ENCODE measurements around the gene SASS6.

Gene SASS6, protein sequence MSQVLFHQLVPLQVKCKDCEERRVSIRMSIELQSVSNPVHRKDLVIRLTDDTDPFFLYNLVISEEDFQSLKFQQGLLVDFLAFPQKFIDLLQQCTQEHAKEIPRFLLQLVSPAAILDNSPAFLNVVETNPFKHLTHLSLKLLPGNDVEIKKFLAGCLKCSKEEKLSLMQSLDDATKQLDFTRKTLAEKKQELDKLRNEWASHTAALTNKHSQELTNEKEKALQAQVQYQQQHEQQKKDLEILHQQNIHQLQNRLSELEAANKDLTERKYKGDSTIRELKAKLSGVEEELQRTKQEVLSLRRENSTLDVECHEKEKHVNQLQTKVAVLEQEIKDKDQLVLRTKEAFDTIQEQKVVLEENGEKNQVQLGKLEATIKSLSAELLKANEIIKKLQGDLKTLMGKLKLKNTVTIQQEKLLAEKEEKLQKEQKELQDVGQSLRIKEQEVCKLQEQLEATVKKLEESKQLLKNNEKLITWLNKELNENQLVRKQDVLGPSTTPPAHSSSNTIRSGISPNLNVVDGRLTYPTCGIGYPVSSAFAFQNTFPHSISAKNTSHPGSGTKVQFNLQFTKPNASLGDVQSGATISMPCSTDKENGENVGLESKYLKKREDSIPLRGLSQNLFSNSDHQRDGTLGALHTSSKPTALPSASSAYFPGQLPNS

DNA sequence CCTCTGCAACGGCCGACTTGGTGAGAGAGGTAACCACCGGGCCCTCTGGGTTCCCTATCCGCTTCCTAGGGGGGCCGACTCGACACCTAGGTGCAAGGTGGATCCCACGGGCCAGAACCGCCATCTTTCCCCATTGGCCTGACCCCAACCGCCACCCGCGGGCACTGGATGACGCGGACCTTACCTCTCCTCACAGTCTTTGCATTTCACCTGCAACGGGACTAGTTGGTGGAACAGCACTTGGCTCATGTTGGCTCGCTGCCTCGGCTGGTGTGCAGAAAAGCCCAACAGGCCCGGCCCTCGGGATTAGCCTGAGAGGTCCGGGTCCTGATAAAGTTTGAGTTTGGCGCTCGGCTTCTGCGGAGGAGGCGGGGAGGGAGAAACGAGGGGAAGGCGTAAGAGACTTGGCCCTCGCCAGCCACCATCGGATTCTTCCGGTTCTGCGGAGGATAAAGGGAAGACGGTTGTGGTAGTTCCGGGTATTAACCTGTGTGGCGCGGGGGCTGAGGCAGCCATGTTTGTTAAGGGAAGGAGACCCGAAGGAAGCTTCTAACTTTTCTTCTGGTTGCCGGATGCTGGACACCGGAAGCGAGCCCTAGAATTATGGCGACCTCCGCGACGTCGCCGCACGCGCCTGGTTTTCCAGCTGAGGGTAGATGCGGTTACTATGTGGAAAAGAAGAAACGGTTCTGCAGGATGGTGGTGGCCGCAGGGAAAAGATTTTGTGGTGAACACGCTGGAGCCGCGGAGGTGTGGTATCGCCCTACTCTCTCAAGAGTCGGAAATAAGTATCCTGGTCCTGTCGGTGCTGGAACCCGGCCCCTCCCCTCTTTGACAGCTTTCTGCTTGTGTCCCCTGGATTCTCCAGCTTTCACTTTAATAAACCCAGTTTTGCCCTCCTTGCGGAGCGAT lies at the start of gene SASS6, which contains the start of gene TRMT13:
TSS of gene SASS6 (minus strand) at position 365 of the 912 bp plus-strand sequence. CDS start at position 249, 116 bp downstream.
TSS of gene TRMT13 (plus strand) at position 598 of the 912 bp plus-strand sequence. CDS start at position 604, 6 bp downstream.
- peak; percentile 83 to 89 for DNase-seq (ENCODE audit: low read depth in 1 of 2, low spot score in 1 of 2)

DNA sequence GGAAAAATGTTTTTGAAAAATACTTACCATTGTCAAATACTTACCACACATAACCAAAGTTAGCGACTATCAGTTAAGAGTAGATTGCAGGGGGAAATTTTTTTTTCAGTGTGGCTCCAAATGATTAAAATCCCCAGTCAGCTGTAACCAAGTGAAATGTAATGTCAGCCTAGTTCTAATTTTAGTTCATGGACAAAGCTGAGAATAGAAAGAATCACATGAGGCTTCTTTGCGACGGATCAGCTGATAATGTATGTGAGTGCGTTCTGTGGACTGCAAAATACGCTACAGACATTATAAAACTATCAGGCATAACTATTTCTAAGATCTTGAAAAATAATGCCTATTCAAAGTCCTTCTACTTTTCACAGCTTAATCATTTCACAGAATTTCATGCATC lies 45.4 kb upstream of the SASS6 start, which contains the start of gene LRRC39:
TSS of gene LRRC39 (minus strand) at position 166 of the 400 bp plus-strand sequence. CDS start 9,740 bp downstream, outside the sequence.
- no peak for DNase-seq (ENCODE audit: low read depth in 1 of 2, low spot score in 1 of 2)

DNA sequence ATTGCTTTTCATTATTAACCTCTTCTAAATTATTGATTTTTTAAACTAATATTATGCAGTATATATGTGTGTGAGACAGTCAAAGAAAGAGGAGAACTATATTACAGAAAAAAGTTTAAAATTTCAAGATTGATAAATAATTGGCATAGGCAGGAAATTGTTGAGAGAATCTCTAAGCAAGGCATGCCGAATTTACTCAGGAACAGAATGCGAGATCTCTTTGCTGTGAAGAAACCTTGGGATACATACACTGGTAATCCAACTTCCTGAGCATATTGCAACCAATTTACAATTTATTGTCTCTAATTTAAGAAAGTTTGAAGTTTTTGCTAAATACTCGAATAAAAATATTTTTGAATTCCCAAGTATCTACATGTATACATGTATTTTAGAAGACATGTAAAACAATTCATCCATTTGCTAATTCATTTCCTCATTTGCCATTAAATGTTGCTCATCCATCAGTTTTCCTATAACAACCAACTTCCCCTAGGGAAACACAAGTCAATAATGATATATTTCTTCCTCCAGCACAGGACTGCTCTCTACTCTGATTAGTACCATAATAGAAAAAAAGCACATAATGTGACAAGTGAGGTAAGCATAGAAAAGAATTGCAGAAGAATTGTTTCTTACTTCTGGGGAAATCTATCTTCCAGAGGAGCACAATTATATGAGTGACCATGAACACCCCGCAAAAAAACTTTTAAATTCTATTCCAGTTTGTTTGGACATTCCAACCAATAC lies 44.7 kb upstream of the SASS6 start:
- no peak for DNase-seq (ENCODE audit: low read depth in 1 of 2, low spot score in 1 of 2)

DNA sequence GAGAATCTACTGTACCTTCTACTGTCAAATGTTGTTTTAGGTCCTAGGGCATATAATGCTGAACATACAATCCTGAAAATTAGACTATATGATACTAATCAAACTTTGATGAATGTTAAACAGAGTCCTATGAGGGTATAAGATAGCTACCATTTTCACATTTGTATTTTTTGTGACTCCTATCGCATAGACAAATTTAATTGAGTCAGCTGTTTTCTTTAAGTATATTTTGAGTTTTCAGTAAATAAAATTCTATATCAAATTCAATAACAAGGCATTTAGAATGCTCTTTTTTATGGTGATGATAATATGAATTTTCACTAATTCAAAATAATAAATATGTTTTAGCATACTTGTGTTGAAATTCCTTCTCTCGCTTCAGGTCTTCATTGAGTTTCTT lies 35.3 kb upstream of the SASS6 start:
- DNase-seq (ENCODE audit: low read depth in 1 of 2, low spot score in 1 of 2), result no peak

DNA sequence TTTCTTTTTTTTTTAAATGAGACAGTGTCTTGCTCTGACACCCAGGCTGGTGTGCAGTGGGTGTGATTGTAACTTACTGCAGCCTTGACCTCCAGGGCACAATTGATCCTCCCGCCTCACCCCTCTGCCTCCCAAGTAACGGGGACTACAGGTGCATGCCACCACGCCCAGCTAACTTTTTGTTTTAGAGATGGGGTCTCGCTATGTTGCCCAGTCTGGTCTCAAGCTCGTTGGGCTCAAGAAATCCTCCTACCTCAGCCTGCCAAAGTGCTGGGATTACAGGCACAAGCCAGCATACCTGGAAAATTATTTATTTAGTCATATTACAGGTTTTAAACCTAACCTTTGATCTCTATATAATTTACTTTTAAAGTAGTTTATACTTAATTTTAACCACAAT lies 32.0 kb upstream of the SASS6 start:
- DNase-seq (ENCODE audit: low read depth in 1 of 2, low spot score in 1 of 2), result no peak

DNA sequence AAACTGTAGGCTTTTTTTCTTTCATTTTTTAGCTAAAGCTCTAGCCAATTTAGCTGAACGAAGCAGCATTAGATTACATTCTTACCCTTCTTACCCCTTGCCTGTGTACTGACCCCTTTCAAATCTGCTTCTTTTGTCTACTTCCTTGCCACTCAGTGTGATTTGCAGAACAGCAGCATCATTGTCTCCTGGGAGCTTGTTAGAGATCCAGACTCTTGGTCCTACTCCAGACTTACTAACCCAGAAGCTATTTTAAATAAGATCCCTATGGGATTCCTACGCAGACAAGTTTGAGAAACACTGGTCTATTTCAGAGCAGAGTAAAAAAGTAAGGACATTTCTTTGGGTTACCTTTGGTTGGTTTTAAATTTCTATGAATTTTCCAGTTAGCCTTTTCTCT lies 31.5 kb upstream of the SASS6 start:
- no peak for DNase-seq (ENCODE audit: low read depth in 1 of 2, low spot score in 1 of 2)

DNA sequence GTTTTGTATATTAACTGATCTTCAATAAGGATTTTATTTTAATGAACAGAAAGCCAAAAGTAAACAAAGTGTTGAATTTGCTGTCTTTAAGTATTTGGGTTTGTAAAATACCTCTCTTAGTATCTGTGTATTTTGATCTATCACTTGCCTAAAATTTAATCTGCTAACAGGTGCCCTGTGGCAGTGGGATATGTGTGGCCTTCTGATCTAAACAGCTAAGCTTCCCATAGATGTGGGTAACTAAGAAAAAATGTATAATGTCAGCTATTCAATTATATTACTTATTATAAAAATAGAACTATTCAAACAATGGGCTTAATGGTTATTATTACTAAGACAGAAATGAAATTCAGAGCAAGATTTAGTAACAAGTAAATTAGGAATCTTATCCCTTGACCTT lies 30.2 kb upstream of the SASS6 start:
- no peak for DNase-seq (ENCODE audit: low read depth in 1 of 2, low spot score in 1 of 2)

DNA sequence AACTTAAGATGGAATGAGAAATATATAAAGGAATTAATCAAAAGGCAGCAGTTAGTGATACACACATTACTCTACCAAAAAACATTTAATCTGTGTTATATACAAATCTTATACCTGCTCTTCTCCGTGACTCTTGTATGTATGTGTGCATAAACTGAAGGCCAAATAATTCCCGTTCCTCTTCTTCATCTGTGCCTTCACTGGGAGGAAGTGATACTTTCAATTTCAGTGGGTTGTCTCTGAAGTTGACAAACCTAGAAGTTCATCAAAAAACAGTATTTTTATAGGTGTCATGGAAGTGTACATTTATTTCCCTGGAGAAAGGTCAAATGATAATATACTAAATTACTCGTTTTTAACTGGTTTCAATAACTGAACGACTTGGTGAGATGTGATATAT lies 19.5 kb upstream of the SASS6 start:
- DNase-seq (ENCODE audit: low read depth in 1 of 2, low spot score in 1 of 2), result no peak

DNA sequence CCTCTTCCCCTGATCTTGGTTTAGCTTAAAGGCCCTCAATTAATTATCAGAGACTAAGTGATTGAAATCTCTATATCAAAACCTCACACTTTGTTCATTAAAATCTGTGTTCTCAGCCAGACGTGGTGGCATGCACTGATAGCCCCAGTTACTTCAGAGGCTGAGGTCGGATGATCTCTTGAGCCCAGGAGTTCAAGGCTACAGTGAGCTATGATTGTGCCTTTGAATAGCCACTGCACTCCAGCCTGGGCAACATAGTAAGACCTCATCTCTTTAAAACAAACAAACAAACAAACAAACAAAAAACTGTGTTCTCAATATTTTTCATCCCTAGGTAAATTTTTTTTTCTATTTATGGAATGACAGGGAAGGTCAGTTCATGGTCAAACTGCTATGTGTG lies 18.9 kb upstream of the SASS6 start:
- DNase-seq (ENCODE audit: low read depth in 1 of 2, low spot score in 1 of 2), result no peak

DNA sequence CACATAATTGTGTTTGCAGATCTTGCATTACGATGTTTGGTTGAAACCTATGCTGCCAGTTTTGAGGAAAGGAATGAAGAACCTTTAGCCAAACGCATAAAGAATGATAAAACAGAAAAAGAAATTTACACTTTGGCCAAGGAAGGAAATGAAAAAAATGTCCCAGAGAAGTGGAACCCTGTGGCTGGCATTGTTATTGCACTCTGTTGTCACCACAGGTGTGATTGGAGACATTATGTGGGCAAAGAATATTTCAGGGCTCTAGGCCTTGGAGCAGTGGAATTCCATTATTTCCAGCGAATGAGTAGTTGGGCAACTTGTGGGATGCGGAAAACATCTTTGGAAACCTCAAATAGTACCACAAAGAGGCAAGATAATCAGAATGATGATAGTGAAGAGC lies 15.1 kb upstream of the SASS6 start:
- no peak for DNase-seq (ENCODE audit: low read depth in 1 of 2, low spot score in 1 of 2)

DNA sequence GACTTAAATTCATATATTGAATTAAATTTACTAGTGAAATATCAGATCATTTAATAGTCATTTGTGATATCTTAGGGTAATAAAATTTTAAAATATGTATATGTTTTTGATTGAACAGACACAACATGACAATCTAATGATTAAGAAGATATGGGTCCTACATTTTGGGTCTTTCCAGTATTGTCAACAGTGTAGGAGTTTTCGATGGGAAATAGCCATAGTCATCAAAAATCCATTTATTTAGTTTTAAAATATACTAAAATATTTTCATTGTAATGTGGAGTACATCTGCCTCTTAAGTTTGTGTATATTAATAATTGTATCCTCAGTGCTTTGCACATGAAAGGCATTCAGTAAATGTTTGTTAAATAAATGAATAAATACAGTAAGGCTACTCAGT lies 14.2 kb upstream of the SASS6 start:
- no peak for DNase-seq (ENCODE audit: low read depth in 1 of 2, low spot score in 1 of 2)

DNA sequence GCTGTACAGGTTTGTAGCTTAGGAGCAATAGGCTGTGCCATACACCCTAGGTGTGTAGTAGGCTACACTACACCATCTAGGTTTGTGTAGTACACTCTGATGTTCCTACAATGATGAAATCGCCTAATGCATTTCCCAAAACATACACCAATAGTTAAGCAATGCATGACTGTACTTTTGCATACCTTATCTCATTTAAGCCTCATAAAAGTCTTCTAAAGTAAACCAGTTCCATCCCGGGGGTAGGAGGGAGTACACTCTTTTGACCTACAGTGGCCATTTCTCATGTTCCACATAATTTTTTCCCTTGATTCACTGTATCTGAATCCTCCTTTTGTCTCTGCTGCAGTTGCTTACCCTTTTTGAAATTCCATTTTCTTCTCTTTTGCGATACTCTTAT lies 12.4 kb upstream of the SASS6 start:
- DNase-seq (ENCODE audit: low read depth in 1 of 2, low spot score in 1 of 2), result no peak

DNA sequence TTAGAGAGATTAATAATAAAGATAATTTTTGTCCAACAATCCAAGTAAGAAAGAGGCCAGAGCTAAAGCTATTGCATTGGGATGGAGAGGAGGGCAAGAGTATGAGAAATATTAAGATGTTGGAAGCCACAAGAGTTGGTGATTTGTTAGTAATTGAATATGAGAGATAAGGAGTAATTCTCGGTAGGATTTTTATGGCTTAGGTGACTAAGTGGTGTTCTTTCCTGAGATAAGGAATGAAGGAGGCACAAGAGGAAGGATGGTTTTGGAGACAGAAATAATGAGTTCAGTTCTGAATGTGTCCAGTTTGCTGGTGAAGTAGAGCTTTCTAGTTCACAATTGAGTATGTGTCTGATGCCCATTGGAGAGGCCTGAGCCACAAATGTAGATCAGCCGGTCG lies 9.6 kb upstream of the SASS6 start:
- no peak for DNase-seq (ENCODE audit: low read depth in 1 of 2, low spot score in 1 of 2)

DNA sequence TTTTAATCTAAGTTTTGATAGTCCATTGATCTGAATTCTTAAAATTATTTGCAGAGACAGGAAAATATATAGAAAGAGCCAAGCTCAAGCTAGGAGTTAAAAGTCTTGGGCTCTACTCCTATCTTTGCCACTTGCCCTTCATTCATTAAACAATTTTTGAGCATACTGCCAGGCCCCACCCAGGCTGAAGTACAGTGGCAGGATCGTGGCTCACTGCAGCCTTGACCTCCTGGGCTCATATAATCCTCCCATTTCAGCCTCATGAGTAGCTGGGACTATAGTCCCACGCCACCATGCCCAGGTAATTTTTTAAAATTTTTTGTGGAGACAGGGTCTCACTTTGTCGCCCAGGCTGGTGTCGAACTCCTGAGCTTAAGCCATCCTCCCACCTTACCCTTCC lies 8.5 kb upstream of the SASS6 start:
- DNase-seq (ENCODE audit: low read depth in 1 of 2, low spot score in 1 of 2), result no peak

DNA sequence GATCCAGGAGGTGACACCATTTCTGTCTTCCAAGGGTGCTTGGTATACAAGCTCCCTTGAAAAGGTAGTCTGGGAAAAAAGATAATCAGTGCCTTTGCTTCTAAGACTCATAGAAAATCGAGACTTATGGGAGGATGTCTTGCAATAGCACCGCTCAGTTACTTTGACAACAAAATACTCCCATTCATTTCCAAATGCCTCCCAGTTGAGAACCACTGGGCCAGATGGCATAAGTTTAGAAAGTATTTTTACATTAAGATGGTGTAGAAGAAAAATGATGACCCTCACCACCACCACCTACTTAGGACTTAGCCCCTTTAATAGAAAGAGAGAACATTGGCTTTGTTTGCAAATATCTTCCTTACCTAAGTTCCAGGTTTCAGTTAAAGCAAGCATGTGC lies 4.9 kb upstream of the SASS6 start:
- DNase-seq (ENCODE audit: low read depth in 1 of 2, low spot score in 1 of 2), result no peak

DNA sequence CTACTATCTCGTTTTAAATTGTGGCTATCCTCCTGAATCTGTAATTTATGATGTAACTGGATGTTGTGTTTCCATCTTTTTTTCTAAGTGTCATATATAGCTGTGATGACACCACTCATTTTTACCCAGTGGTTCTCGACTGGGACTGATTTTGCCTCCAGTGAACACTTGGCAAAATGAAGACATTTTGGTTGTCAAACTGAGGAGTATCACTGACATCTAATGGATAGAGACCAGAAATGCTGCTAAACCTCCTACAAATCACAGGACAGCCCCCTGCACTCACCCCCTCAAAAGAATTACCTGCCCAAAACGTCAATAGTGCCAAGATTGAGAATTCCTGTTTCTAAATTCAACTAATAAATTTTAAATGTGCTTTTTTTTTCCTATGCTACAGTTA lies 2.1 kb upstream of the SASS6 start:
- no peak for DNase-seq (ENCODE audit: low read depth in 1 of 2, low spot score in 1 of 2)

DNA sequence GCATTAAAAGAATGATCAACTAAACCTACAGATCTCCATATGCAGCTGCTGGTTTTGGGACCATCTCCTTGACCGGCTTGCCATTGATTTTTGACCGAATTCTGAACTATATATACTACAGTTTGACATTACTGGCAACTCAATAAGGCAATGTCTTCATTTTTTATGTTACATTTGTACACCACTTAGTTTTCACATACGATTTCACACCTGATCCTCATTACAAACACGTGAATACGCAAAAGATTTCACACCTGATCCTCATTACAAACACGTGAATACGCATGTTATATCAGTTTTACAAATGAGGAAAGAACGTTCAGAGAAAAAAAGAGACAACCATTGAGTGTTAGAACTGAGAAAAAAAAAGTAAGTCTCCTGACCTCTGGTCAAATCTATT lies 1.1 kb downstream of the SASS6 start:
- DNase-seq (ENCODE audit: low read depth in 1 of 2, low spot score in 1 of 2), result no peak

DNA sequence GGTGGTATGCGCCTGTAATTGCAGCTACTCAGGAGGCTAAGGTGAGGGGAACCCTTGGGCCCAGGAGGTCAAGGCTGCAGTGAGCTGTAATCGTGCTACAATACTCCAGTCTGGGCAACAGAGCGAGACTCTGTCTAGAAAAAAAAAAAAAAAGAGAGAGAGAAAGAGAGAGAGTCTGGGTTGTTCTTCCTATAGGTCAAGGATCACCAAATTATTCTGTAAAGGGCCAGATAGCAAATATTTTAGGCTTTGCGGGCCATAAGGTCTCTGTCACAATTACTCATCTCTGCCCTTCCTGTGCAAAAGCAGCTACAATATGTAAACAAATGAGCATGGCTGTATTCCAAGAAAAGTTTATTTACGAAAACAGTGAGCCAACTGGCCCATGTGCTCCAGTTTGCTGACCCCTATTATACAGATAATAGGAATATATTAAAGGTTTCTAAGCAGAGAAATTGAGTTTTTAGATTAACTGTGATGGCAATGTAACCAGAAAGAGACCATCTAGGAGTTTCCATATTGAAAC lies 2.1 kb downstream of the SASS6 start:
- DNase-seq (ENCODE audit: low read depth in 1 of 2, low spot score in 1 of 2), result no peak

DNA sequence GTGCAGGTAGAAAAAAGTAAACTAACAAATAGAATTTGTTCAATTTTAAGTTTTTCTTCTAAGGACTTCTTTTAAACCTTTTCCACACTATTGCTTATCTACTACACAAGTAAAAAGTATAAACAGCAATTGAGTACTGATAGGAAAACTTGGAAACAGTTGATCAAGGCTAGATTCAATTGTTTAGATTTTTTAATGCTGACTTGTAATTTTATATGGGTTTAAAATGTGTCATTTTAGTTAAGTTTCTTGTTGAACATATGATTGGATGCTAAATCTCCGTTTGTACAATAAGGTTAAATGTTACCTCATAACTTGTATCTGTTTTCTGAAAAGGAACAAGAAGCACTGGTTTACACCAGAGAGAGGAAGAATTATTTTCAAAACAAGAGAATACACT lies 5.5 kb downstream of the SASS6 start:
- no peak for DNase-seq (ENCODE audit: low read depth in 1 of 2, low spot score in 1 of 2)

DNA sequence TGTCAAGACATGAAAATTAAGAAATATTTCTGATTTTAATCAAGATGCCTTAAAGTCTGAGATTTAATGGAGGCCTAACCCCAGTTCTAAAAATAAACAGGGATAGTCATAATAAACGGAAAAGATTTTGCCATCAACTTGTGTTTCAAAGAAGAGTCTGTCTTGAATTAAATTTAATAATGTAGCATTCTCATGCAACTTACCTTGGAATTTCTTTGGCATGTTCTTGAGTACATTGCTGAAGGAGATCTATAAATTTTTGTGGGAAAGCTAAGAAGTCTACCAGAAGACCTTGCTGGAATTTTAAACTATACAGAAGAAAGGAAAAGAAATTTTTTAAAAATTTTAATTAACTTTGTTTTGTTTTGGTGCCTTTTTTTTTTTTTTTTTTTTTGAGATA lies 10.6 kb downstream of the SASS6 start:
- no peak for DNase-seq (ENCODE audit: low read depth in 1 of 2, low spot score in 1 of 2)

DNA sequence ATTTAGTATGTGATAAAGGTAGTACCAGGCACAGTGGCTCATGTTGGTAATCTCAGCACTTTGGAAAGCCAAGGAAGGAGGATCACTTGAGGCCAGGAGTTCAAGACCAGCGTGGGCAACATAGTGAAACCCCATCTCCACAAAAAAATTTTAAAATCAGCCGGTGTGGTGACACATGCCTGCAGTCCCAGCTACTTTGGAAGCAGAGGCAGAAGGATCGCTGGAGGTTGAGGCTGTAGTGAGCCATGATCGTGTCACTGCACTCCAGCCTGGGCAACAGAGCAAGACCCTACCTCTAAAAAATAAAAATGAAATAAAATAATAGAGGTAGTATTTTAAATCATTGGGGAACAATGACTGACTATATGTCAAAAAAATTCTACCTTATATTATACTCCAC lies 17.2 kb downstream of the SASS6 start:
- DNase-seq (ENCODE audit: low read depth in 1 of 2, low spot score in 1 of 2), result no peak

Measured in activated T-helper 1 cell treated with anti-CD3 and anti-CD28 coated beads, Interleukin-2, amount 50 U/mL, for 16 hours (primary cell).